KMS-11 (cell line): ENCODE data around the gene PTPRF.
A peak's percentile ranks its signal among the peaks of the same experiment; 100 is the strongest.

Source experiments
- H2AFZ ChIP-seq: fragments of 200-600 bp; sonication (generic); 2 replicates; pipeline ENCODE4 v1.6.1; 2016; ENCODE audit warnings: antibody characterized with exemption, mixed run types, low read depth
- H3K27ac ChIP-seq: fragments of 200-600 bp; sonication (generic); 2 replicates; pipeline ENCODE4 v1.6.1; 2016; ENCODE audit warnings: mild to moderate bottlenecking, mixed run types
- H3K27me3 ChIP-seq: fragments of 200-600 bp; sonication (generic); 2 replicates; pipeline ENCODE4 v1.6.1; 2017; ENCODE audit warnings: mild to moderate bottlenecking, low read depth, mixed run types, moderate library complexity; ENCODE audit not compliant: insufficient read depth
- H3K36me3 ChIP-seq: fragments of 200-600 bp; sonication (generic); 2 replicates; pipeline ENCODE4 v1.6.1; 2017; ENCODE audit warnings: mild to moderate bottlenecking, mixed run types; ENCODE audit not compliant: insufficient read depth
- H3K4me1 ChIP-seq: fragments of 200-600 bp; sonication (generic); 2 replicates; pipeline ENCODE4 v1.6.1; 2016; ENCODE audit warnings: mild to moderate bottlenecking, low read depth, mixed run types; ENCODE audit not compliant: poor library complexity, severe bottlenecking
- H3K4me2 ChIP-seq: fragments of 200-600 bp; sonication (generic); 2 replicates; pipeline ENCODE4 v1.7.0; 2016; ENCODE audit warnings: mild to moderate bottlenecking, mixed run types
- H3K4me3 ChIP-seq: fragments of 200-600 bp; sonication (generic); IDR thresholded peaks from 2 replicates; pipeline ENCODE4 v1.6.1; 2017; ENCODE audit warnings: low read depth, low read length, mixed read lengths; ENCODE audit not compliant: insufficient read depth
- H3K79me2 ChIP-seq: fragments of 200-600 bp; sonication (generic); 2 replicates; pipeline ENCODE4 v1.6.1; 2016; ENCODE audit warnings: low read depth, mixed run types; ENCODE audit not compliant: insufficient read depth
- H3K9ac ChIP-seq: fragments of 200-600 bp; sonication (generic); 2 replicates; pipeline ENCODE4 v1.6.1; 2016; ENCODE audit warnings: mild to moderate bottlenecking, mixed run types
- H4K20me1 ChIP-seq: fragments of 200-600 bp; sonication (generic); 2 replicates; pipeline ENCODE4 v1.6.1; 2016; ENCODE audit warnings: mild to moderate bottlenecking, mixed run types; ENCODE audit not compliant: insufficient read depth
- CTCF ChIP-seq: fragments of 200-600 bp; sonication (generic); conservative IDR thresholded peaks from 2 replicates; pipeline ENCODE4 v1.6.1; 2017; ENCODE audit warnings: low read depth, mild to moderate bottlenecking, antibody characterized with exemption, low read length, moderate library complexity, mixed read lengths

Gene PTPRF

GRCh38 chr1:43526002-43526401 is 4.7 kb upstream of the PTPRF start:
- no peak overlapping the region for H3K4me3 ChIP-seq
- no peaks in the 10 kb centered on the region for H4K20me1 ChIP-seq
- H3K36me3 ChIP-seq = no peaks in the 10 kb centered on the region
- no peak overlapping the region for H3K4me2 ChIP-seq
- no peaks in the 10 kb centered on the region for H3K27me3 ChIP-seq
- peaks cover 13% of the 10 kb centered on the region for H3K4me1 ChIP-seq
- H3K27ac ChIP-seq = no peak overlapping the region
- H2AFZ ChIP-seq = no peak overlapping the region
- H3K79me2 ChIP-seq = no peaks in the 10 kb centered on the region
- TF ChIP-seq CTCF = no peak
- H3K9ac ChIP-seq = no peak overlapping the region

GRCh38 chr1:43527111-43527878 is 3.4 kb upstream of the PTPRF start:
- no peak overlapping the region for H2AFZ ChIP-seq
- no peaks in the 10 kb centered on the region for H3K79me2 ChIP-seq
- H3K36me3 ChIP-seq = no peaks in the 10 kb centered on the region
- H3K27ac ChIP-seq = no peak overlapping the region
- H4K20me1 ChIP-seq = no peaks in the 10 kb centered on the region
- no peaks in the 10 kb centered on the region for H3K27me3 ChIP-seq
- H3K4me1 ChIP-seq = peaks cover 16% of the 10 kb centered on the region
- H3K4me2 ChIP-seq = no peak overlapping the region
- TF ChIP-seq CTCF = no peak
- no peak overlapping the region for H3K4me3 ChIP-seq
- no peak overlapping the region for H3K9ac ChIP-seq

GRCh38 chr1:43529206-43529731 is 1.4 kb upstream of the PTPRF start:
- no peak overlapping the region for H3K27ac ChIP-seq
- no peak overlapping the region; the same call in 1 of the 2 replicates for H2AFZ ChIP-seq
- no peaks in the 10 kb centered on the region for H4K20me1 ChIP-seq
- no peaks in the 10 kb centered on the region for H3K79me2 ChIP-seq
- no peak overlapping the region for H3K9ac ChIP-seq
- peaks cover 16% of the 10 kb centered on the region for H3K4me1 ChIP-seq
- no peak overlapping the region for H3K4me3 ChIP-seq
- peak overlapping the region; percentile 21; the same call in 1 of the 2 replicates for H3K4me2 ChIP-seq
- no peaks in the 10 kb centered on the region for H3K27me3 ChIP-seq
- H3K36me3 ChIP-seq = no peaks in the 10 kb centered on the region
- TF ChIP-seq CTCF = peak; percentile 95

GRCh38 chr1:43531107-43531905 is 623 bp downstream of the PTPRF start:
- Histone ChIP-seq H3K27me3 (no peaks in the 10 kb centered on the region), H3K9ac (peak overlapping the region; percentile 41; the same call in 1 of the 2 replicates), H3K4me3 (no peak overlapping the region), H3K79me2 (no peaks in the 10 kb centered on the region), H4K20me1 (no peaks in the 10 kb centered on the region), H3K36me3 (no peaks in the 10 kb centered on the region), H3K27ac (no peak overlapping the region), H3K4me1 (peaks cover 16% of the 10 kb centered on the region), H2AFZ (peak overlapping the region; percentile 73; the same call in 1 of the 2 replicates), H3K4me2 (peak overlapping the region; percentile 45)
- TF ChIP-seq CTCF = no peak
